Measurements from ENCODE around the gene PDE4DIP.
"Not testable (repeated sequence)": the region's sequence is repeated elsewhere in the genome, so short reads cannot be mapped to it uniquely, and the experiment has no call there.

DNA sequence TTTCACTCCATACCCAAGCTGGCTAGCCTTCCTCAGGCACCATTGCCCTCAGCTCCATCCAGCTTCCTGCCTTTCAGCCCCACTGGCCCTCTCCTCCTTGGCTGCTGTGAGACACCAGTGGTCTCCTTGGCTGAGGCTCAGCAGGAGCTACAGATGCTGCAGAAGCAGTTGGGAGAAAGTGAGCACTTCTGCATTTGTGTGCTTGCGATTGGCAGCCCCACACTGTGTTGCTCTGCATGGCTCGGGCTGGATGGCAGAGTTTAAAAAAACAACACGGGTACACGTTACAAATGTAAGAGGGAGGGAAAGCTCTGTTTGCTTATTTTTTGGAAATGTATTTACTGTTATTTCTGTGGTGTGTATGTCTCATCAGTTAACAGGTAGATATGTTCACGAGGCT is 168.4 kb downstream of the PDE4DIP start:
- TF ChIP-seq POLR2A (IDR thresholded peaks at IDR 0.05), result not testable (repeated sequence)
- TF ChIP-seq, protein P1, sequence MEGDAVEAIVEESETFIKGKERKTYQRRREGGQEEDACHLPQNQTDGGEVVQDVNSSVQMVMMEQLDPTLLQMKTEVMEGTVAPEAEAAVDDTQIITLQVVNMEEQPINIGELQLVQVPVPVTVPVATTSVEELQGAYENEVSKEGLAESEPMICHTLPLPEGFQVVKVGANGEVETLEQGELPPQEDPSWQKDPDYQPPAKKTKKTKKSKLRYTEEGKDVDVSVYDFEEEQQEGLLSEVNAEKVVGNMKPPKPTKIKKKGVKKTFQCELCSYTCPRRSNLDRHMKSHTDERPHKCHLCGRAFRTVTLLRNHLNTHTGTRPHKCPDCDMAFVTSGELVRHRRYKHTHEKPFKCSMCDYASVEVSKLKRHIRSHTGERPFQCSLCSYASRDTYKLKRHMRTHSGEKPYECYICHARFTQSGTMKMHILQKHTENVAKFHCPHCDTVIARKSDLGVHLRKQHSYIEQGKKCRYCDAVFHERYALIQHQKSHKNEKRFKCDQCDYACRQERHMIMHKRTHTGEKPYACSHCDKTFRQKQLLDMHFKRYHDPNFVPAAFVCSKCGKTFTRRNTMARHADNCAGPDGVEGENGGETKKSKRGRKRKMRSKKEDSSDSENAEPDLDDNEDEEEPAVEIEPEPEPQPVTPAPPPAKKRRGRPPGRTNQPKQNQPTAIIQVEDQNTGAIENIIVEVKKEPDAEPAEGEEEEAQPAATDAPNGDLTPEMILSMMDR (IDR thresholded peaks at IDR 0.05), result not testable (repeated sequence)
